Osteoblast (primary cell): ENCODE measurements around the gene CAMKMT. TPM values are rescaled to one million over a fixed set of nuclear protein-coding genes. Genes with fewer than 3 reads are reported as not detected.
A peak's percentile ranks its signal among the peaks of the same experiment; 100 is the strongest.

Experiments used
- DNase-seq: peaks from one replicate; pipeline ENCODE4 v3.0.0; 2011; ENCODE audit warnings: low spot score, mixed read lengths; ENCODE audit not compliant: insufficient read length; ENCODE audit errors: missing footprints
- H2AFZ ChIP-seq: 2 replicates; pipeline ENCODE4 v1.6.0; 2011; ENCODE audit warnings: mild to moderate bottlenecking, low read length
- H3K27ac ChIP-seq: 2 replicates; pipeline ENCODE4 v1.5.1; 2011; ENCODE audit warnings: mild to moderate bottlenecking, low read depth, low read length, moderate library complexity
- H3K27me3 ChIP-seq: 2 replicates; pipeline ENCODE4 v1.6.0; 2012; ENCODE audit warnings: mild to moderate bottlenecking, control low read depth, inconsistent platforms, low read length, moderate library complexity; ENCODE audit not compliant: insufficient read depth
- H3K36me3 ChIP-seq: 2 replicates; pipeline ENCODE4 v1.5.1; 2011; ENCODE audit warnings: mild to moderate bottlenecking, low read length, control low read depth, moderate library complexity; ENCODE audit not compliant: insufficient read depth
- H3K4me1 ChIP-seq: 2 replicates; pipeline ENCODE4 v1.5.1; 2011; ENCODE audit warnings: mild to moderate bottlenecking, low read length, control low read depth, moderate library complexity; ENCODE audit not compliant: insufficient read depth
- H3K4me2 ChIP-seq: 2 replicates; pipeline ENCODE4 v1.6.0; 2011; ENCODE audit warnings: mild to moderate bottlenecking, low read length; ENCODE audit not compliant: insufficient read depth
- H3K4me3 ChIP-seq: fragments of 200-600 bp; sonication (generic); 3 replicates; pipeline ENCODE4 v1.5.1; 2012; ENCODE audit warnings: mild to moderate bottlenecking, low read length, inconsistent platforms; ENCODE audit not compliant: insufficient read depth
- H3K79me2 ChIP-seq: 2 replicates; pipeline ENCODE4 v1.6.0; 2012; ENCODE audit warnings: mild to moderate bottlenecking, low read length, control low read depth, inconsistent platforms; ENCODE audit not compliant: insufficient read depth
- H3K9me3 ChIP-seq: 2 replicates; pipeline ENCODE4 v1.5.1; 2011; ENCODE audit warnings: low read depth, low read length, control low read depth
- H4K20me1 ChIP-seq: 2 replicates; pipeline ENCODE4 v1.6.0; 2012; ENCODE audit warnings: mild to moderate bottlenecking, low read length, control low read depth; ENCODE audit not compliant: insufficient read depth
- CTCF ChIP-seq: IDR thresholded peaks from 2 replicates; pipeline ENCODE4 v1.5.1; 2011; ENCODE audit warnings: mild to moderate bottlenecking, low read depth, low read length, moderate library complexity; ENCODE audit errors: extremely low read depth
- total RNA-seq: library from RNA; depleted of rRNA; stranded (reverse); fragments of >200 nt; gene quantifications from 2 replicates; pipeline ENCODE4 v1.2.3, GENCODE V29; 2012

The CAMKMT gene
- 7.2 and 7.4 TPM in 2 replicates for total RNA-seq

GRCh38 chr2:44361330-44362206 is at the start of gene CAMKMT, which contains the start of gene PREPL:
CAMKMT (plus strand) TSS chr2:44361947.
PREPL (minus strand) TSS chr2:44361494; CDS start chr2:44346342, 15,152 bp downstream.
- Histone ChIP-seq H3K27ac (peak within 1 kb of the TSS; percentile 100), H3K9me3 (no peaks in the 10 kb centered on the region), H3K36me3 (no peaks in the 10 kb centered on the region), H3K79me2 (peaks cover 67% of the 10 kb centered on the region), H2AFZ (peak within 1 kb of the TSS; percentile 100), H3K4me1 (peaks cover 30% of the 10 kb centered on the region), H4K20me1 (peaks cover 24% of the 10 kb centered on the region), H3K4me3 (peak within 1 kb of the TSS; percentile 94), H3K27me3 (no peaks in the 10 kb centered on the region), H3K4me2 (peak within 1 kb of the TSS; percentile 99)
- no peak for TF ChIP-seq CTCF
- DNase-seq, result peak; percentile 96

- no peak for TF ChIP-seq CTCF
- Histone ChIP-seq H2AFZ (no peak overlapping the region), H3K4me1 (no peaks in the 10 kb centered on the region), H3K79me2 (no peaks in the 10 kb centered on the region), H3K27ac (no peak overlapping the region), H3K27me3 (no peaks in the 10 kb centered on the region), H3K4me3 (no peak overlapping the region), H4K20me1 (no peaks in the 10 kb centered on the region), H3K9me3 (peaks cover 10% of the 10 kb centered on the region), H3K36me3 (peaks cover 37% of the 10 kb centered on the region), H3K4me2 (no peak overlapping the region)
- no peak for DNase-seq
These were observed 47.4 kb upstream of the CAMKMT start for GRCh38 chr2:44314362-44314761.

GRCh38 chr2:44315945-44316344 is 45.8 kb upstream of the CAMKMT start:
- H4K20me1 ChIP-seq, result no peaks in the 10 kb centered on the region
- H3K27ac ChIP-seq, result no peak overlapping the region
- H3K36me3 ChIP-seq, result peaks cover 53% of the 10 kb centered on the region
- no peak overlapping the region for H2AFZ ChIP-seq
- no peak overlapping the region for H3K4me3 ChIP-seq
- H3K79me2 ChIP-seq, result no peaks in the 10 kb centered on the region
- H3K4me1 ChIP-seq, result no peaks in the 10 kb centered on the region
- no peaks in the 10 kb centered on the region for H3K27me3 ChIP-seq
- no peaks in the 10 kb centered on the region for H3K9me3 ChIP-seq
- no peak overlapping the region for H3K4me2 ChIP-seq
- no peak for TF ChIP-seq CTCF
- DNase-seq, result no peak

- H4K20me1 ChIP-seq, result peaks cover 5% of the 10 kb centered on the region
- peaks cover 4% of the 10 kb centered on the region for H3K79me2 ChIP-seq
These were observed 40.9 kb upstream of the CAMKMT start for GRCh38 chr2:44320832-44321231.

More at GRCh38 chr2:44320832-44321231, 40.9 kb upstream of the CAMKMT start:
- H3K9me3 ChIP-seq, result no peaks in the 10 kb centered on the region
- no peaks in the 10 kb centered on the region for H3K27me3 ChIP-seq
- peaks cover 49% of the 10 kb centered on the region for H3K36me3 ChIP-seq
- TF ChIP-seq CTCF, result no peak
- peaks cover 9% of the 10 kb centered on the region for H3K4me1 ChIP-seq
- DNase-seq, result no peak
- H3K4me2 ChIP-seq, result no peak overlapping the region
- H2AFZ ChIP-seq, result no peak overlapping the region
- H3K27ac ChIP-seq, result no peak overlapping the region
- H3K4me3 ChIP-seq, result no peak overlapping the region
